ENCODE data around the gene DNAJA4.
A peak's percentile ranks its signal among the peaks of the same experiment; 100 is the strongest.

DNAJA4 gene

GRCh38 chr15:78264304-78265136 lies at the start of gene DNAJA4:
TSS of gene DNAJA4 (plus strand) at chr15:78264562. CDS start at chr15:78264764, 202 bp downstream.
- no peak for FAIRE-seq

- FAIRE-seq = no peak
These were observed 47.9 kb upstream of the DNAJA4 start for GRCh38 chr15:78216276-78217104.

GRCh38 chr15:78220713-78221112 lies 43.6 kb upstream of the DNAJA4 start:
- no peak for FAIRE-seq

GRCh38 chr15:78222745-78223395 lies 41.5 kb upstream of the DNAJA4 start:
- FAIRE-seq = no peak

GRCh38 chr15:78223396-78224022 lies 40.9 kb upstream of the DNAJA4 start:
- no peak for FAIRE-seq

- no peak for FAIRE-seq
These were observed 40.3 kb upstream of the DNAJA4 start for GRCh38 chr15:78224023-78224411.

GRCh38 chr15:78225783-78226541 lies 38.4 kb upstream of the DNAJA4 start:
- no peak for FAIRE-seq

GRCh38 chr15:78228356-78228996 lies 35.9 kb upstream of the DNAJA4 start:
- no peak for FAIRE-seq

GRCh38 chr15:78229431-78230406 lies 34.6 kb upstream of the DNAJA4 start:
- no peak for FAIRE-seq

GRCh38 chr15:78232951-78233350 lies 31.4 kb upstream of the DNAJA4 start:
- FAIRE-seq = no peak

- no peak for FAIRE-seq
These were observed 30.9 kb upstream of the DNAJA4 start for GRCh38 chr15:78233496-78233895.

GRCh38 chr15:78234515-78235040 lies 29.8 kb upstream of the DNAJA4 start, which contains the start of gene ACSBG1:
TSS of gene ACSBG1 (minus strand) at chr15:78234565. CDS start at chr15:78234501, 64 bp downstream.
- no peak for FAIRE-seq

- no peak for FAIRE-seq
These were observed 27.9 kb upstream of the DNAJA4 start for GRCh38 chr15:78236491-78236890.

- no peak for FAIRE-seq
These were observed 27.2 kb upstream of the DNAJA4 start for GRCh38 chr15:78237146-78237545.

- FAIRE-seq = no peak
These were observed 24.6 kb upstream of the DNAJA4 start for GRCh38 chr15:78239811-78240210.

- FAIRE-seq = peak; percentile 39
These were observed 23.3 kb upstream of the DNAJA4 start for GRCh38 chr15:78241017-78241416.

GRCh38 chr15:78242128-78242527 lies 22.2 kb upstream of the DNAJA4 start:
- no peak for FAIRE-seq

GRCh38 chr15:78243058-78243457 lies 21.3 kb upstream of the DNAJA4 start:
- FAIRE-seq = no peak

- FAIRE-seq = no peak
These were observed 20.8 kb upstream of the DNAJA4 start for GRCh38 chr15:78243491-78243941.

GRCh38 chr15:78244101-78244500 lies 20.3 kb upstream of the DNAJA4 start:
- FAIRE-seq = no peak

Measured in G401.6 (cell line).